Stimulated activated CD8-positive, alpha-beta memory T cell treated with anti-CD3 and anti-CD28 coated beads, Interleukin-7, amount 100 ng/mL, for 24 hours (primary cell): ENCODE measurements around the gene KLHL12.

Source experiments
- DNase-seq: peaks from one replicate; pipeline ENCODE4 v3.0.0-alpha.2; 2020; ENCODE audit warnings: low read depth

The KLHL12 gene

DNA sequence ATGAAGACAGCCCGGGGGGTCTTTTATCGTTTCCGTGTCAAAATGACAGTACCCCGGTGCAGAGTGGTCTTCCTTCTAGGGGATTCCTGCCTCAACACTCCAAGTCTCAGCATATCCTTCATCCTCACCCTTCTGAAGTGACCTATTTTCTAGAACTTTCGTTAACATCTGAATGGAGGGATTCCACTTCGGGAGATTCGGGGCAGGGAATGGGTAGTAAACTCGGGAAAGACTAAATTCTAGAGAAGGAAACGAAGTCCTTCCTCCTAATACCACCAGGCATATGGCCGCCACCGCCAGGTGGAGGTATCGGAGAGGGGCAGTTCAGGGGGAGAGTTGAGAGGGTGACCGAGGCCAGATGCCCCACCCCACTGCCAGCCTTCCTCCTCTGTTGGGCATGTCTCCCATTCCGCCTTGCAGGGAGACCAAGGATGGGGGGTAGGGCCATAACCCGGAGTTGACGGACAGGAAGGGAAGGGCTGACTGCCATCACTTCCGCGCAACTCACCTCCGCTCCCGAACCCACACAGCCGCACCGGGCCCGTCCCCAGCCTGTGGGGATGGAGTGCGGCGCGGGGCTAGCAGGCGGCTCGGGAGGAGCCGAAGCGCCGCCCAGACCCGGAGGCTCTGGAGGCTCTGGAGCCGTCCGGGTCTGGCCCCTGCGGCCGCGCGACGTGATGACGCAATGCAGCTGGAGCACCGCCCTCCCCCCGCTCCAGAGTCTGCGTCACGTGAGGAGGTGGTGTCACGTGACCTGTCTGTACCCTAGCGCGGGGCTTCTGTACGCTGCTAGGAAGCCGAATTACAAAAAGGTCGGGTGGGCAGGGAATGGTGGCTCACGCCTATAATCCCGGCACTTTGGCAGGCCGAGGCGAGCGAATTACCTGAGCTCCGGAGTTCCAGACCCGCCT lies at the start of gene KLHL12:
Gene KLHL12, minus strand, starts transcription at position 654 of the 911 bp plus-strand sequence. CDS start 2,072 bp downstream, outside the sequence.
- DNase-seq = peak; percentile 91

DNA sequence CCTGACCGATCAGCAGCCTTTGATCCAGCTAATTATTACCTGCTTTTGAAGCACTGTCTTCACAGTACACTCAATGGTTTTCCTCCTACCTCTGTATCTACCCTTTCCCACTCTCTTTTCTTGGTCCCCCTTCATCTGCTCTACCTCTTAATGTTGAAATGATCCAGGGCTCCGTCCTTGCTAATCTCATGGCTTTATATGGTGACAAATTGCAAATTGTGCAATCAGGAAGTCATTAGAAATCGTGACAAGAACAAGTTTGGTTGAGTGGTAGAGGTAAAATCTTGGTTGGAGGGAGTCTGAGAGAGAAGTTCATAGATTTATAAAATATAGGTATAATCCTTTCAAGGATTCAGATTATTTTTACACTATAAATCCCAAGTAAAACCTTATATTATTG lies 49.6 kb upstream of the KLHL12 start:
- DNase-seq = no peak

- no peak for DNase-seq
Observed at GRCh38 chr1:202974856-202975255, 47.8 kb upstream of the KLHL12 start.

DNA sequence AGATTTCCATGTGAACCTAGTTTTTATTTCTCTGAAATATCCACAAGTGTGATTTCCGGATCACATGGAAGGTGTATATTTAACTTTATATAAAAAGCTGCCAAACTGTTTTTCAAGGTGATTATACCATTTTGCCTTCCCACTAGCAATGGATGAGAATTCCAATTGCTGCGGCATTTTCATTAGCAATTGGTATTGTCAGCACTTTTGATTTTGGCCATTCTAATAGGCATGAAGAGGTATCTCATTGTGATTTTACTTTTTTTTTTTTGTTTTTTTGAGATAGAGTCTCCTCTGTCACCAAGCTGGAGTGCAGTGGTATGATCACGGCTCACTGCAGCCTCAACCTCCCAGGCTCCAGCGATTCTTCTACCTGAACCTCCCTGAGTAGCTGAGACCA lies 45.0 kb upstream of the KLHL12 start:
- DNase-seq = no peak

DNA sequence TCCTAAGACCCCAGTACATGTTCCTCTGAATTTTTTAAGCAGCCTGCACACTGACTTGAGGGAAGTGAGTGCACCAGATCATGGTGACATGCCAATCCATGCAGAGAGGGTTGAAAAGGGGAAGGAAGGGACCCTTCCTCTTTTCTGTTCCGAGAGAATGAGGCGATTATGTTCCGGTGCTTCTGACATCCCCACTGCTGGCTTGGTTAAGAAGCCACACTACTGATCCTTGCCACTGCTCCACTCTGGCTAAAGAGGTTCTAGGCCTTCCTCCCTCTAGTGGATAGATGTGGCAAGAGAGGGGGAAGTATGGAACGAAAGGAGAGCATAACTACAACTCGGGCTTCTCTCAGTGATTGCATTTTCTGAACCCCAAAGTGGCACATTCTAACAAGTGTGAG lies 41.9 kb upstream of the KLHL12 start:
- no peak for DNase-seq

DNA sequence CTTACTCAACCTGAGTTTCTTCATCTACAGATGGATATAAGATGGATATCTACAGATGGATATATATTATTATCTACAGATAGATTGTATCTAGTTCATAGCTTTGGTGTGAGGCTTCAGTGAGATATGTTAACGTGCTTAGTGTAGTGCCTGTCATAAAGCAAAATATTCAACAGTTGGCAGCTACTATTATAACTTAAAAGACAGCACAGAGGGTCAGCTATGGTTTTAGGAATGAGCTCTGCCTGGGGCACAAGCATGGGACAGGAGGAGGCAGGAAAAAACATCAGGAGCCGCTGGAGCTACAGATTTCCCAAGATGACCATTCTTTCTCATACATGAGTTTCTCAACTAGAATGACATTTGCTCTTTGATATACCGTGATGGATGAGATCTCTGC lies 41.3 kb upstream of the KLHL12 start:
- no peak for DNase-seq

GRCh38 chr1:202967684-202968281 lies 40.7 kb upstream of the KLHL12 start:
- DNase-seq = no peak

DNA sequence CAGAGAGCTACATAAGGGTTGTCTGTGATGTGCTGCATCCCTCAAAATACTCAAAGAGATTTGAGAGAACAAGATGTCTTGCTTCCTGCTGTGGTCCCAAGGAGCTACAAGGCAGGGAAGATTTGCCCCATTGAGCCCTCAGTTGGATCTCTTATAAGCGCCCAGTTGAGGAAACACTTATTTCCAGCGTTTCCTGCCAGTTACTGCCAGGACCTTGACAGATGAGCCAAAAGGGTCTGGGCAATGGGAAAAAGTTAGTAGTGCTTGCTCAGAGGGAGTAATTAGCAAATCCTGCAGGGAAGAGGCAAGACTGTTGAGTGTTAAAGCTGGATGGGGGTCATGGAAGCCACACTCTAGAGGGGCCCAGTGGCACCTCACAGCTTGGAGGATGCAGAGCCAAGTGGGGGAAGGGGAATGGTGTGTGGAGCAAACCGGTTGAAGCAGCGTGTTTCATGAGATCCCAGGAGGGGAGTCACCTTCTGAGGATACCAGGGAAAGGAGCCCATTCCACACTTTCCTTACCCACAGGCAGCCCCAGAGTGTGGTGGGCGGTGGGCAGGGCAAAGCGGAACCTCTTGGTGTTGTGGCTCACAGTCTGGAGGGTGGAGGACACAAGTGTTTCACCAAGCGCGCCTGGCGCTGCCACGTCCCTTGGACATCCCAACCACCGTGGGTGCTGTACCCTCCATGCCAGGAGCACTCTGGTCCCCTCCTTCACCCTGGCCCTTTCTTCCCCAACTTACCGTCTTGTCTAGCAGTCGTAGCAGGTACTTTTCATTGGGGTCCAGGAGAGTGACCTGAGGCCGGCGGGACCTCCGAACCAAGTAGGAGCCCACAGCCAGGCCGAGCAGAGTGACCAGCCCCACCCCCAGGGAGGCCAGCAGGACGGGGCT lies 39.2 kb upstream of the KLHL12 start:
- DNase-seq = no peak

DNA sequence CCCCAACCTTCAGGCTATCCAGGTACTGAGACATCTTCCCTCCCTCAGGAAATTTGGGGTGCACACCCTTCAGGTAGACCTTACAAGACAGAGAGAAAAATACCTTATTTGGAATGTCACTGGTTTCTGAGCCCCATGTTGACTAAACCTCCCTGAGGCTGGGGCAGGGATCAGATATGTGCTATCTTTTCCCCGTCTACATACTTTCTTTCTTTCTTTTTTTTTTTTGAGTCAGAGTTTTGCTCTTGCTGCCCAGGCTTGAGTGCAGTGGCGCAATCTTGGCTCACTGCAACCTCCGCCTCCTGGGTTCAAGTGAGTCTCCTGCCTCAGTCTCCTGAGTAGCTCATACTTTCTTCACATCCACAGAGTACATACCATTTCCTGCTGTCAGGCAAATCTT lies 38.4 kb upstream of the KLHL12 start:
- no peak for DNase-seq

GRCh38 chr1:202964791-202965410 lies 37.9 kb upstream of the KLHL12 start:
- DNase-seq = no peak

DNA sequence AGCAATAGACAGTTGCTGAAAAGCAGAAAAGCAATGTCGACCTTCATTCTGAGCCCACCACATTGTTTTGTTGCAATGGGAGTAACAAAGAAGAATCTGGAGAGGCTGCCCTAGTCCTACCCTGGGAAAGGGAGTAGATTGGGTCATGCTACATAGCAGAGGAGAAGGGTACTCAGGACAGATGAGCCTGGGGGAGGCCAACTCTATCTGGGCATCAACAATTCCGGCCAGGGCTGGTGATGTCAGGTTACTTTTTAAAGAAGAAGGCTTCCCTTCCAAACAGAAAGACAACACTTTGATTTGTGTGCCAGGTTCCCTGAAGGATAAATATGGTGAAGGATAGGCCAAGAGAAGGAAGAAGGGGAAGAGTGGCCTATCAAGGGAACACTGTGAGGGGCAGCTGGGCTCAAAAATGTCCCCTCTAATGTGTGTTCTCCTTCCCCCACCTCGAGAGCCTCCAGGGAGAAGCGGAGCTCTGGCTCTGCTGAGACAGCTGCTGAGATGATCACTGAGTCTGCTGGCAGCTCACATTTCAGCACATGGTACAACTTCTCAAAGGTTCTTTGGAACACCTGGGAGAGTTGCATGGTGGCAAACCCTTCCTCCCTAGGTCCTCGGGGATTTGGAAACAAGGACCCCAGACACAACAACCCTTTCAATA lies 34.3 kb upstream of the KLHL12 start:
- no peak for DNase-seq

- no peak for DNase-seq
Observed at GRCh38 chr1:202959276-202959620, 32.2 kb upstream of the KLHL12 start.

DNA sequence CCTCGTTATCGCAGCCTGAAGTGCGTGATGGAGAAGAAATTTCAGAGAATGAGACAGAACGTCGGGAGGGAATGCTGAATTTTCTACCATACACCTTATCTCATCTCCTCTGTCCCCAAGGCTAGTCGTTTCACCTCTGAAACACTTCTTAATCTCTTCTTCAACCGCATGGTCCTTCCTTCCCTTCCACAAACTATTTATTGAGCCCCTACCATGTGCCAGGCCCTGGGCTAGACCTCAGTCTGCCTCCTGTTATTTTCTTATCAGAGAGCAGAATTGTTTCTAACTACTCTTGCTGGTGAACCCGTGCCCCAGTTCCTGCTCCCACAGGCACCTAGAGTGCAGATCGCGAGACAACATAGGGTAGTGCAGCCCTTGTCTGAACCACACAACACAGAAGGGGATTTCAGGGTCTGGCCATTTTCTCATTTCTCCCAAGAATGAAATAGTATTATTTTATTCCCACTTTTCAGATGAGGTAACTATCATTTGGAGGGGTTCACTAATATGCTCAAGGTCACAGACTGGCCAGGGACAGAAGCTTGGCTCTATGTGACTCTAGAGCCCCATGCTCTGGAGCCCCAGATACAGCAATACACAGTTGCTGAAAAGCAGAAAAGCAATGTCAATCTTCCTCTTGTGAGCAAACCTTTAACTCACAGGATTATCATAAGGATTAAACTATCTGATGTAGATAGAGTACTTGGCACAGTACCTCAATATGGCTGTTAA lies 31.7 kb upstream of the KLHL12 start:
- no peak for DNase-seq

- peak; percentile 89 for DNase-seq
Observed at GRCh38 chr1:202957733-202958543, 30.9 kb upstream of the KLHL12 start, which contains the start of gene ADIPOR1. TSS of gene ADIPOR1 (minus strand) at chr1:202958312. CDS start at chr1:202951070, 7,242 bp downstream.

DNA sequence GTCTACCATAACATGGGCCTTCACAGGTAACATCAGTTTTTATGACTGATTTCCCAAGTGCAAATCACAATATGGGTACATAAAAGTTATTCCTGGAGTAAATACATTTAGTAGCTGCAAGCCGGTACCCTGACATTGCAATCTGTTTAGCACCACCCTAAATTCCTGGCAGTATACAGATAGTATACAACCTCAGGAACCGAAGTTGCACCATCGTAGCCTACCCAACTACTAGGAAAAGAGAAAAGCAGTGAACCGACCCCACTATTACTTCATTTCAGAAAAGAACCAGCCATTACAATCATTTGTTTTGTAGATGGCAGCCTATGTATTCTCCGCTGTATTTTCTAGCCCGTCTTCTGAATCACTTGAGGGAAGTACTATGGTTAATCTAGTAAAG lies 29.9 kb upstream of the KLHL12 start:
- no peak for DNase-seq

DNA sequence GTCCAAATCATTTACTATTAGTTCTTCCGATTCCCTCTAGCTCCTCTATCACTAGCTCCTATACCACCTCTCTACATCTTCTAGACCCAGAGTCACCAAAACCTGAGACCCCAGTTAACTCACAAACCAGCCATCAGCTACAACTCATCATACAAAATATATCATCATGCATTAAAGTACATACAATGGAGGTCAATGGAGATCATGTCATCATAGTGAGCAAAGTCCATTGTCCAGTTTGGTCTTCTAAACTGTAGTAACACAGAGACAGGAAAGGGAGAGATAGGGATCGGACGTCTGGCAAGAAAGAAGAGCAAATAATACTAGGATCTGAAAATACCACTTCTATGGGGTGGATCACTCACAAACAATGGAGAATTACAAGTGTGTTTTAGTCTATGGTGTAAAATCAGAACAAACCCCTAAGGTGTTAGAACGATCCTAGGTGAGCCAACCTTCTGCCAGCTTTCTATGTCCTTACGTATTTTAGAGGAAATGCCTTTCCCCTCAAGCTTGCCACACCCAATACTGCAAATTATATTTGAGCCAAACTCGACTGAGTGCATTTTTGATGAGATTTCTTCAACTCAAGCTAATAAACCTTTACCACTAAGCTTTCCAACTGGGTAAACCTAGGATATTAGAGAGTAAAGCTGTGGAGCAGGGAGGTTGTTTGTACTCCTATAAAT lies 27.2 kb upstream of the KLHL12 start:
- no peak for DNase-seq

- DNase-seq = no peak
Observed at GRCh38 chr1:202953392-202953791, 26.4 kb upstream of the KLHL12 start.

DNA sequence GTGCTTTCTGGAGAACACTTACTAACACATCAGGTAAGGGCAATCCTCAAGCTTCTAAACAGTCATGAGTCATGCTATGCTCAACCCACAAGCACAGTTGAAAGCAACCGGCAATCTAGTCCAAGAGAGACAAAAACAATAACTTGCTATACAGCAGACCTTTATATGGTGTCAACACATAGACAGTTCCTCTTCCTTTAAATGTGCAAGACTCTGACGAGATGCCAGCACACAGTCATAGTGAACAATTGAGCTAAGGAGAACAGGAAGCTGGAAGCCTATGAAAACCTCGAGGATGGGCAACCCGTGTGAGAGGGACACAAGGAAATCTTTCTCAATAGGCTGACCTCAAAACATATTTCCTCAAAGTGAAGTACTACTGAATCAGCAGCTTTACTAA lies 25.8 kb upstream of the KLHL12 start:
- no peak for DNase-seq

DNA sequence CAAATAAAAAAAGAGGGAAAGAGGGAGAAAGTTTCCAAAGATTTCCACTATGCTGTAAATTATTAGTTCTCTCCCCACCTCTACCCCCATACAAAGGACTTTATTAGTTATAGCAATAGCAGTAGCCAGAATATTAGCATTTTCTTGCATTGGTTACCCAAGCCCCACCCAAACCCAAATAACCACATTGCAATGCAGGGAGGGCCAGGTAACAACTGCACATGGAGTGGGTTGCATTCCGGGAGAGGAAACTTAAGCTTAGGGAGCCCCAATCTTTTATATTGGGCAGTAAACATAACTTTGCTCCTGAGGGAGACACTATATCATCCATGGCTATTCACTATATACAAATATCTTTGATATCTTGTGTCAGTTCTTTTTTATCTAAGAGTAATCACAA lies 25.1 kb upstream of the KLHL12 start:
- no peak for DNase-seq
